HepG2 (cell line): ENCODE data around the gene BMP2K. TPM values are rescaled to one million over a fixed set of nuclear protein-coding genes. Genes with fewer than 3 reads are reported as not detected.

Source experiments
- ATAC-seq: fragments of 200-7000 bp; cut with Tn5 transposase; 3 replicates; pipeline ENCODE4 v1.9.1; 2020; ENCODE audit warnings: mild to moderate bottlenecking, moderate library complexity
- BruUV-seq: library from RNA; stranded (reverse); fragments of 400-500 nt; replicated peaks from 2 replicates; lab custom pipeline; 2021; lab: Mats Ljungman, UMichigan
- CTCF ChIA-PET: fragments of 300-600 bp; formaldehyde crosslinking; extraction: SDS; loops from one replicate; lab custom pipeline; 2021; ENCODE audit warnings: low total read pairs, inconsistent platforms, low intra/inter-chr PET ratio; lab: Yijun Ruan, JAX
- POLR2A ChIA-PET: fragments of 350-600 bp; sonication (Branson Sonifier 250); formaldehyde crosslinking; loops from one replicate; lab custom pipeline; 2020; ENCODE audit warnings: antibody characterized with exemption, inconsistent platforms; lab: Yijun Ruan, JAX
- DNase-seq: peaks from one replicate; pipeline ENCODE4 v3.0.0-alpha.2; 2015; ENCODE audit warnings: low spot score
- FAIRE-seq: peaks from 3 replicates; lab custom pipeline; 2011; peaks lifted over from hg19 to GRCh38; lab: Jason Lieb, UNC
- H2AFZ ChIP-seq: one replicate; pipeline ENCODE4 v1.6.1; 2011; ENCODE audit warnings: low read length, inconsistent platforms
- H3K27ac ChIP-seq: fragments of 300-600 bp; 3 replicates; pipeline ENCODE4 v1.8.0; 2011; ENCODE audit warnings: mixed run types, mild to moderate bottlenecking, mixed read lengths, low read length, inconsistent platforms; ENCODE audit not compliant: insufficient read depth; ENCODE audit errors: extremely low read length
- H3K27me3 ChIP-seq, 2 experiments: fragments of 200-600 bp in 1 of 2; 2 replicates in 1 of 2; 3 replicates in 1 of 2; pipeline versions ENCODE4 v1.6.0 to v1.8.0; 2011; ENCODE audit warnings: low read length in 2 of 2, mild to moderate bottlenecking in 2 of 2, moderate library complexity in 2 of 2, inconsistent platforms in 1 of 2; ENCODE audit not compliant: insufficient read depth in 2 of 2, control insufficient read depth in 1 of 2
- H3K36me3 ChIP-seq, 2 experiments: fragments of 200-600 bp in 1 of 2; replicated peaks in 1 of 2; 2 replicates in 1 of 2; 3 replicates in 1 of 2; pipeline versions ENCODE4 v1.5.1 to v1.8.0; 2011; ENCODE audit warnings: low read length in 2 of 2, inconsistent platforms in 1 of 2; ENCODE audit not compliant: insufficient read depth in 2 of 2, control insufficient read depth in 1 of 2
- H3K4me1 ChIP-seq: 2 replicates; pipeline ENCODE4 v1.5.1; 2012; ENCODE audit warnings: low read length, inconsistent platforms; ENCODE audit not compliant: insufficient read depth
- H3K4me2 ChIP-seq: 2 replicates; pipeline ENCODE4 v1.6.0; 2011; ENCODE audit warnings: low read depth, low read length, inconsistent platforms
- H3K4me3 ChIP-seq, 3 experiments: fragments of 200-600 bp in 1 of 3; sonication (generic), shearing (Covaris generic) in 1 of 3; replicated peaks in 1 of 3; 2 replicates each; pipeline ENCODE4 v1.5.1; 2011 to 2016; ENCODE audit warnings: low read length in 3 of 3, inconsistent platforms in 2 of 3, low read depth in 2 of 3, mild to moderate bottlenecking in 2 of 3, control low read depth in 1 of 3, mixed read lengths in 1 of 3; ENCODE audit not compliant: insufficient read depth in 1 of 3
- H3K79me2 ChIP-seq: one replicate; pipeline ENCODE4 v1.6.1; 2011; ENCODE audit warnings: low read length, inconsistent platforms; ENCODE audit not compliant: insufficient read depth
- H3K9ac ChIP-seq: 2 replicates; pipeline ENCODE4 v1.6.0; 2011; ENCODE audit warnings: mild to moderate bottlenecking, low read depth, low read length, inconsistent platforms; ENCODE audit not compliant: insufficient read depth
- H3K9me3 ChIP-seq: 2 replicates; pipeline ENCODE4 v1.5.1; 2012; ENCODE audit warnings: mild to moderate bottlenecking, low read length
- H4K20me1 ChIP-seq: 2 replicates; pipeline ENCODE4 v1.6.0; 2011; ENCODE audit warnings: inconsistent platforms, mild to moderate bottlenecking, low read length, moderate library complexity; ENCODE audit not compliant: insufficient read depth
- CREB1 ChIP-seq, 2 experiments: fragments of 450-650 bp in 1 of 2; IDR thresholded peaks; 2 replicates each; pipeline ENCODE4 v1.6.1; 2016 to 2017; ENCODE audit warnings: control low read depth in 1 of 2, mild to moderate bottlenecking in 1 of 2, missing compliant biosample characterization in 1 of 2, missing genetic modification characterization in 1 of 2
- FOXA3 ChIP-seq: IDR thresholded peaks from 2 replicates; pipeline ENCODE4 v1.6.1; 2016; ENCODE audit warnings: missing genetic modification reagents, missing compliant biosample characterization
- GTF3A ChIP-seq: sonication (generic); formaldehyde crosslinking; conservative IDR thresholded peaks from 2 replicates; pipeline ENCODE4 v1.4.0; 2020; ENCODE audit warnings: mild to moderate bottlenecking, missing genetic modification reagents
- MIER2 ChIP-seq: IDR thresholded peaks from 2 replicates; pipeline ENCODE4 v1.6.1; 2016; ENCODE audit warnings: missing biosample characterization, missing genetic modification reagents
- MTA1 ChIP-seq: sonication (generic); formaldehyde crosslinking; IDR thresholded peaks from 2 replicates; pipeline ENCODE4 v1.4.0; 2020; ENCODE audit warnings: missing genetic modification reagents, mild to moderate bottlenecking, borderline replicate concordance
- NAIF1 ChIP-seq: sonication (generic); formaldehyde crosslinking; IDR thresholded peaks from 2 replicates; pipeline ENCODE4 v1.5.0; 2020; ENCODE audit warnings: mild to moderate bottlenecking, missing genetic modification reagents, borderline replicate concordance
- NBN ChIP-seq: fragments of 450-650 bp; conservative IDR thresholded peaks from 2 replicates; pipeline ENCODE4 v1.6.1; 2017
- NFKBIZ ChIP-seq: IDR thresholded peaks from 2 replicates; pipeline ENCODE4 v1.6.1; 2018; ENCODE audit warnings: missing genetic modification reagents, missing compliant biosample characterization
- RXRA ChIP-seq: sonication (generic); formaldehyde crosslinking; IDR thresholded peaks from 2 replicates; pipeline ENCODE4 v1.5.1; 2020; ENCODE audit warnings: missing genetic modification reagents
- ZBTB3 ChIP-seq: sonication (generic); formaldehyde crosslinking; IDR thresholded peaks from 2 replicates; pipeline ENCODE4 v1.4.0; 2020; ENCODE audit warnings: low read depth, mild to moderate bottlenecking, moderate library complexity, missing genetic modification reagents, borderline replicate concordance
- ZBTB7A ChIP-seq: sonication (generic); formaldehyde crosslinking; IDR thresholded peaks from 2 replicates; pipeline ENCODE4 v1.8.0; 2022; ENCODE audit warnings: mild to moderate bottlenecking, missing genetic modification reagents
- ZNF7 ChIP-seq: IDR thresholded peaks from 2 replicates; pipeline ENCODE4 v1.6.1; 2016; ENCODE audit warnings: missing biosample characterization, missing genetic modification reagents
- ZSCAN9 ChIP-seq: IDR thresholded peaks from 2 replicates; pipeline ENCODE4 v1.6.1; 2016; ENCODE audit warnings: borderline replicate concordance
- WGBS: methylation state at CpG from one replicate; pipeline ENCODE4 v1.1.6; 2017; ENCODE audit warnings: low lambda C conversion rate; 5-methylcytosine and 5-hydroxymethylcytosine counted together
- in situ Hi-C: cut with HindIII; loops from 2 replicates; pipeline ENCODE4 v1.10.0; 2017; ENCODE audit warnings: low pct_unique_long_range_greater_than_20kb; ENCODE audit not compliant: extremely low pct_ligation_motif_present
- intact Hi-C: fragments of 100-400 bp; cut with micrococcal nuclease; formaldehyde crosslinking; loops from one replicate; pipeline ENCODE4 v1.10.0; 2022; ENCODE audit not compliant: unreplicated experiment
- polyA plus RNA-seq, 8 experiments: library from polyadenylated mRNA; depleted of rRNA in 3 of 8; stranded (reverse) in 7 of 8; unstranded in 1 of 8; fragments of >200 nt; fragmentation: Illumina TruSeq in 4 of 8; extraction: Trizol in 4 of 8; gene quantifications; 2 replicates each; pipeline versions ENCODE4 v1.2.1 to v1.2.3, GENCODE V29; 2011 to 2016; ENCODE audit warnings: low read depth in 4 of 8, missing spikeins in 1 of 8, mixed read lengths in 1 of 8; ENCODE audit not compliant: insufficient read depth in 1 of 8
- total RNA-seq, 5 experiments: library from RNA; depleted of rRNA; stranded (reverse); fragments of >200 nt; fragmentation: Illumina TruSeq; extraction: Trizol; gene quantifications; 2 replicates each; pipeline ENCODE4 v1.2.3, GENCODE V29; 2016; ENCODE audit warnings: low read depth in 1 of 5
- TF ChIP-seq, protein P1 (sequence below): sonication (generic); formaldehyde crosslinking; IDR thresholded peaks from 2 replicates; pipeline ENCODE4 v1.9.0; 2021; ENCODE audit warnings: mild to moderate bottlenecking, missing genetic modification reagents
- TF ChIP-seq, protein P2 (sequence below): sonication (generic); formaldehyde crosslinking; IDR thresholded peaks from 2 replicates; pipeline ENCODE4 v1.8.0; 2022; ENCODE audit warnings: low read depth, missing genetic modification reagents
- TF ChIP-seq, protein P3 (sequence below): sonication (generic); formaldehyde crosslinking; IDR thresholded peaks from 2 replicates; pipeline ENCODE4 v1.4.0; 2020; ENCODE audit warnings: missing genetic modification reagents

Gene BMP2K
- total and polyA plus RNA-seq, 2 of the 13 experiments (the other 11 are each of a cell fraction or from before 2014, with no cell fraction given), result 8.6 to 15.2 TPM

DNA sequence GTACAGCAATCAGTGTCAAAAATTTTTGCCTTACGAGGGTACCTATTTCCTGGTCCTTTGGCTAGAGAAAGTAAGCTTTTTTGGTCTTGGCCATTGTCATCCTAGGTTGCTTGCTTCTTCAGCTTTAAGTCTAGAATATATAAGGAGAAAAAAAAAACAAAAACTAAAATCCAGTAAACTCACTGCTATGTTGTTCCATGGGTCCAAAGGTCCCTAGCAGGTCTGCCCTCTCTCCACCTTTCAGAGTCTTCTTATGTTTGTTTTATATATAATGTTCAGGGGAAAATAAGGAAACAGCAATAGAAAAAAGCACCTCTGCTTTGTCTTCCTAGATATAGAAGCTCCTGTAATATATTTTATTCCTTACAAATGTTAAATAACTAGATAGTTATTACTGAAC lies 18.1 kb upstream of the BMP2K start:
- no peak overlapping the region for H3K4me2 ChIP-seq
- no peak overlapping the region for H3K4me3 ChIP-seq
- no TSS peak for BruUV-seq
- H2AFZ ChIP-seq, result no peak overlapping the region
- H3K36me3 ChIP-seq, result no peaks in the 10 kb centered on the region
- CTCF ChIA-PET, result no interaction called here
- H3K27ac ChIP-seq, result no peak overlapping the region
- no peak overlapping the region for H3K9ac ChIP-seq
- no peaks in the 10 kb centered on the region for H4K20me1 ChIP-seq
- peaks cover 7% of the 10 kb centered on the region; the same call in 1 of the 2 replicates for H3K4me1 ChIP-seq
- H3K9me3 ChIP-seq, result no peaks in the 10 kb centered on the region
- POLR2A ChIA-PET, result no interaction called here
- peaks cover 0 to 2% of the 10 kb centered on the region in 2 experiments; a peak in 1 of 5 replicates for H3K27me3 ChIP-seq
- TF ChIP-seq, protein P1, sequence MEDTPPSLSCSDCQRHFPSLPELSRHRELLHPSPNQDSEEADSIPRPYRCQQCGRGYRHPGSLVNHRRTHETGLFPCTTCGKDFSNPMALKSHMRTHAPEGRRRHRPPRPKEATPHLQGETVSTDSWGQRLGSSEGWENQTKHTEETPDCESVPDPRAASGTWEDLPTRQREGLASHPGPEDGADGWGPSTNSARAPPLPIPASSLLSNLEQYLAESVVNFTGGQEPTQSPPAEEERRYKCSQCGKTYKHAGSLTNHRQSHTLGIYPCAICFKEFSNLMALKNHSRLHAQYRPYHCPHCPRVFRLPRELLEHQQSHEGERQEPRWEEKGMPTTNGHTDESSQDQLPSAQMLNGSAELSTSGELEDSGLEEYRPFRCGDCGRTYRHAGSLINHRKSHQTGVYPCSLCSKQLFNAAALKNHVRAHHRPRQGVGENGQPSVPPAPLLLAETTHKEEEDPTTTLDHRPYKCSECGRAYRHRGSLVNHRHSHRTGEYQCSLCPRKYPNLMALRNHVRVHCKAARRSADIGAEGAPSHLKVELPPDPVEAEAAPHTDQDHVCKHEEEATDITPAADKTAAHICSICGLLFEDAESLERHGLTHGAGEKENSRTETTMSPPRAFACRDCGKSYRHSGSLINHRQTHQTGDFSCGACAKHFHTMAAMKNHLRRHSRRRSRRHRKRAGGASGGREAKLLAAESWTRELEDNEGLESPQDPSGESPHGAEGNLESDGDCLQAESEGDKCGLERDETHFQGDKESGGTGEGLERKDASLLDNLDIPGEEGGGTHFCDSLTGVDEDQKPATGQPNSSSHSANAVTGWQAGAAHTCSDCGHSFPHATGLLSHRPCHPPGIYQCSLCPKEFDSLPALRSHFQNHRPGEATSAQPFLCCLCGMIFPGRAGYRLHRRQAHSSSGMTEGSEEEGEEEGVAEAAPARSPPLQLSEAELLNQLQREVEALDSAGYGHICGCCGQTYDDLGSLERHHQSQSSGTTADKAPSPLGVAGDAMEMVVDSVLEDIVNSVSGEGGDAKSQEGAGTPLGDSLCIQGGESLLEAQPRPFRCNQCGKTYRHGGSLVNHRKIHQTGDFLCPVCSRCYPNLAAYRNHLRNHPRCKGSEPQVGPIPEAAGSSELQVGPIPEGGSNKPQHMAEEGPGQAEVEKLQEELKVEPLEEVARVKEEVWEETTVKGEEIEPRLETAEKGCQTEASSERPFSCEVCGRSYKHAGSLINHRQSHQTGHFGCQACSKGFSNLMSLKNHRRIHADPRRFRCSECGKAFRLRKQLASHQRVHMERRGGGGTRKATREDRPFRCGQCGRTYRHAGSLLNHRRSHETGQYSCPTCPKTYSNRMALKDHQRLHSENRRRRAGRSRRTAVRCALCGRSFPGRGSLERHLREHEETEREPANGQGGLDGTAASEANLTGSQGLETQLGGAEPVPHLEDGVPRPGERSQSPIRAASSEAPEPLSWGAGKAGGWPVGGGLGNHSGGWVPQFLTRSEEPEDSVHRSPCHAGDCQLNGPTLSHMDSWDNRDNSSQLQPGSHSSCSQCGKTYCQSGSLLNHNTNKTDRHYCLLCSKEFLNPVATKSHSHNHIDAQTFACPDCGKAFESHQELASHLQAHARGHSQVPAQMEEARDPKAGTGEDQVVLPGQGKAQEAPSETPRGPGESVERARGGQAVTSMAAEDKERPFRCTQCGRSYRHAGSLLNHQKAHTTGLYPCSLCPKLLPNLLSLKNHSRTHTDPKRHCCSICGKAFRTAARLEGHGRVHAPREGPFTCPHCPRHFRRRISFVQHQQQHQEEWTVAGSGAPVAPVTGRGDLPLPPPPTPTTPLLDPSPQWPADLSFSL (CRISPR knock-in tag), result no peak
- TF ChIP-seq, protein P2, sequence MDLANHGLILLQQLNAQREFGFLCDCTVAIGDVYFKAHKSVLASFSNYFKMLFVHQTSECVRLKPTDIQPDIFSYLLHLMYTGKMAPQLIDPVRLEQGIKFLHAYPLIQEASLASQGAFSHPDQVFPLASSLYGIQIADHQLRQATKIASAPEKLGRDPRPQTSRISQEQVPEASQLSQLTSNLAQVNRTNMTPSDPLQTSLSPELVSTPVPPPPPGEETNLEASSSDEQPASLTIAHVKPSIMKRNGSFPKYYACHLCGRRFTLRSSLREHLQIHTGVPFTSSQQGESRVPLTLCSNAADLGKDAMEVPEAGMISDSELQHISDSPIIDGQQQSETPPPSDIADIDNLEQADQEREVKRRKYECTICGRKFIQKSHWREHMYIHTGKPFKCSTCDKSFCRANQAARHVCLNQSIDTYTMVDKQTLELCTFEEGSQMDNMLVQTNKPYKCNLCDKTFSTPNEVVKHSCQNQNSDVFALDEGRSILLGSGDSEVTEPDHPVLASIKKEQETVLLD (CRISPR knock-in tag), result no peak
- no peak for TF ChIP-seq ZBTB3
- TF ChIP-seq NAIF1 (CRISPR knock-in tag), result no peak
- TF ChIP-seq ZSCAN9, result no peak
- TF ChIP-seq MTA1, result no peak
- TF ChIP-seq, protein P3, sequence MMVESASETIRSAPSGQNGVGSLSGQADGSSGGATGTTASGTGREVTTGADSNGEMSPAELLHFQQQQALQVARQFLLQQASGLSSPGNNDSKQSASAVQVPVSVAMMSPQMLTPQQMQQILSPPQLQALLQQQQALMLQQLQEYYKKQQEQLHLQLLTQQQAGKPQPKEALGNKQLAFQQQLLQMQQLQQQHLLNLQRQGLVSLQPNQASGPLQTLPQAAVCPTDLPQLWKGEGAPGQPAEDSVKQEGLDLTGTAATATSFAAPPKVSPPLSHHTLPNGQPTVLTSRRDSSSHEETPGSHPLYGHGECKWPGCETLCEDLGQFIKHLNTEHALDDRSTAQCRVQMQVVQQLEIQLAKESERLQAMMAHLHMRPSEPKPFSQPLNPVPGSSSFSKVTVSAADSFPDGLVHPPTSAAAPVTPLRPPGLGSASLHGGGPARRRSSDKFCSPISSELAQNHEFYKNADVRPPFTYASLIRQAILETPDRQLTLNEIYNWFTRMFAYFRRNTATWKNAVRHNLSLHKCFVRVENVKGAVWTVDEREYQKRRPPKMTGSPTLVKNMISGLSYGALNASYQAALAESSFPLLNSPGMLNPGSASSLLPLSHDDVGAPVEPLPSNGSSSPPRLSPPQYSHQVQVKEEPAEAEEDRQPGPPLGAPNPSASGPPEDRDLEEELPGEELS (CRISPR knock-in tag), result no peak
- no peak for TF ChIP-seq ZBTB7A (CRISPR knock-in tag)
- TF ChIP-seq NFKBIZ (CRISPR knock-in tag), result no peak
- TF ChIP-seq CREB1 (IDR thresholded peaks at IDR 0.05), result no peak
- no peak for TF ChIP-seq CREB1 (CRISPR knock-in tag; IDR thresholded peaks at IDR 0.05)
- TF ChIP-seq FOXA3 (CRISPR knock-in tag), result no peak
- TF ChIP-seq GTF3A (CRISPR knock-in tag), result no peak
- TF ChIP-seq RXRA (CRISPR knock-in tag), result no peak
- TF ChIP-seq ZNF7, result no peak
- no peak for TF ChIP-seq MIER2 (CRISPR knock-in tag)
- TF ChIP-seq NBN, result no peak
- intact Hi-C loops (no loop called here), in situ Hi-C loops (no loop called here)
- ATAC-seq, result no peak
- no peak for DNase-seq
- 68% methylated on average over 1 of the region's 1 CpG for WGBS
- no peak for FAIRE-seq
- H3K79me2 ChIP-seq, result no peaks in the 10 kb centered on the region
